Measurements from ENCODE around the gene EPS8. TPM values are rescaled to one million over a fixed set of nuclear protein-coding genes. Genes with fewer than 3 reads are reported as not detected.

EPS8 gene
- polyA plus RNA-seq, 1 experiment: 69.9 TPM

GRCh38 chr12:15801770-15802744, 12.9 kb upstream of the EPS8 start:
- ChIA-PET CTCF (no interaction called here), POLR2A (no interaction called here)
- Histone ChIP-seq H3K27me3 (ENCODE audit: control insufficient read depth, insufficient read depth, low read length) (no peaks in the 10 kb centered on the region), H3K9me3 (ENCODE audit: control insufficient read depth, insufficient read depth, low read length) (no peaks in the 10 kb centered on the region; the same call in 1 of the 2 replicates), H3K27ac (ENCODE audit: low read depth, low read length) (peak overlapping the region; percentile 39), H3K4me3 (ENCODE audit: low read depth, low read length) (no peak overlapping the region)
- DNase-seq (ENCODE audit: low read depth, low spot score): no peak
- TF ChIP-seq CTCF (IDR thresholded peaks at IDR 0.05; ENCODE audit: low read depth, low read length): no peak

- ChIA-PET CTCF (no interaction called here), POLR2A (no interaction called here)
- no peak for DNase-seq (ENCODE audit: low read depth, low spot score)
- no peak overlapping the region for H3K27ac ChIP-seq (ENCODE audit: low read depth, low read length)
- no peak overlapping the region for H3K4me3 ChIP-seq (ENCODE audit: low read depth, low read length)
- H3K27me3 ChIP-seq (ENCODE audit: control insufficient read depth, insufficient read depth, low read length): no peaks in the 10 kb centered on the region
- TF ChIP-seq CTCF (IDR thresholded peaks at IDR 0.05; ENCODE audit: low read depth, low read length): no peak
- no peaks in the 10 kb centered on the region; the same call in 1 of the 2 replicates for H3K9me3 ChIP-seq (ENCODE audit: control insufficient read depth, insufficient read depth, low read length)
Observed at GRCh38 chr12:15800278-15800677, 11.1 kb upstream of the EPS8 start.

DNA sequence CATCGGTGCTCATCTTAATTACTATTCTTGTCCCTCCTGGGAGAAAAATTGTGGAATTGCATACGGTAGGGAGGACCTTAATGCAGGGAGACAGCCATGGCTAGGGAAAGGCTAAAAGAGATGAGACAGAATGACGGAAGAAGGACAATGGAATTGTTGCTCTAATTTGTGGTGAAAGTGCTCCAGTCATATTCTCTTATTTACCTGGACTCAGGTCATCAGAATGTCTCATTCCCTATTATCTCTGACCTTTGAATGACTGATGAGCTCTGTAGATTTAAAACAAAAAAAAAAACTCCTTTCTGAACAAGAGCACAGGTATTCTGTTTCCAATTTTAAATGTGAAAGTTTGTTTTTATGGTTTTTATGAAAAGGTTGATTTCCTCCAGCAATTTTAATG, 8.6 kb upstream of the EPS8 start:
- no peaks in the 10 kb centered on the region for H3K27me3 ChIP-seq (ENCODE audit: control insufficient read depth, insufficient read depth, low read length)
- no peak overlapping the region for H3K27ac ChIP-seq (ENCODE audit: low read depth, low read length)
- ChIA-PET CTCF (no interaction called here), POLR2A (no interaction called here)
- TF ChIP-seq CTCF (IDR thresholded peaks at IDR 0.05; ENCODE audit: low read depth, low read length): no peak
- no peaks in the 10 kb centered on the region for H3K9me3 ChIP-seq (ENCODE audit: control insufficient read depth, insufficient read depth, low read length)
- DNase-seq (ENCODE audit: low read depth, low spot score): no peak
- H3K4me3 ChIP-seq (ENCODE audit: low read depth, low read length): no peak overlapping the region

GRCh38 chr12:15796493-15797141, 7.4 kb upstream of the EPS8 start:
- no peak for TF ChIP-seq CTCF (IDR thresholded peaks at IDR 0.05; ENCODE audit: low read depth, low read length)
- CTCF ChIA-PET: no interaction called here
- no peak for DNase-seq (ENCODE audit: low read depth, low spot score)
- no peak overlapping the region for H3K27ac ChIP-seq (ENCODE audit: low read depth, low read length)
- no peaks in the 10 kb centered on the region for H3K9me3 ChIP-seq (ENCODE audit: control insufficient read depth, insufficient read depth, low read length)
- POLR2A ChIA-PET: no interaction called here
- H3K27me3 ChIP-seq (ENCODE audit: control insufficient read depth, insufficient read depth, low read length): no peaks in the 10 kb centered on the region
- H3K4me3 ChIP-seq (ENCODE audit: low read depth, low read length): no peak overlapping the region

- Histone ChIP-seq H3K27me3 (ENCODE audit: control insufficient read depth, insufficient read depth, low read length) (no peaks in the 10 kb centered on the region), H3K4me3 (ENCODE audit: low read depth, low read length) (no peak overlapping the region), H3K9me3 (ENCODE audit: control insufficient read depth, insufficient read depth, low read length) (no peaks in the 10 kb centered on the region), H3K27ac (ENCODE audit: low read depth, low read length) (no peak overlapping the region)
- no peak for TF ChIP-seq CTCF (IDR thresholded peaks at IDR 0.05; ENCODE audit: low read depth, low read length)
- DNase-seq (ENCODE audit: low read depth, low spot score): no peak
- POLR2A ChIA-PET: no interaction called here
- CTCF ChIA-PET: interaction anchor here (0.7 to 1.2 kb wide), 3 partner anchors 16 to 262 kb away, joined by 3 to 5 read pairs (median 3); no protein-coding TSS in a partner anchor
Observed at GRCh38 chr12:15794836-15795235, 5.6 kb upstream of the EPS8 start.
